IMR-90 (cell line): ENCODE data around the gene SLC25A19. TPM values are rescaled to one million over a fixed set of nuclear protein-coding genes. Genes with fewer than 3 reads are reported as not detected.

Experiments
- ATAC-seq: fragments of 200-7000 bp; cut with Tn5 transposase; 2 replicates; pipeline ENCODE4 v1.9.1; 2020; ENCODE audit warnings: low read depth, mild to moderate bottlenecking, moderate library complexity
- BruUV-seq: library from RNA; stranded (reverse); fragments of 400-500 nt; replicated peaks from 2 replicates; lab custom pipeline; 2021; lab: Mats Ljungman, UMichigan
- CTCF ChIA-PET: fragments of 300-600 bp; formaldehyde crosslinking; extraction: SDS; loops from one replicate; lab custom pipeline; 2021; ENCODE audit warnings: antibody characterized with exemption; lab: Yijun Ruan, JAX
- POLR2A ChIA-PET: fragments of 300-600 bp; sonication (Branson Sonifier 250); formaldehyde crosslinking; loops from one replicate; lab custom pipeline; 2022; ENCODE audit warnings: antibody characterized with exemption; ENCODE audit not compliant: unreplicated experiment; lab: Charles Lee
- DNase-seq: peaks from one replicate; pipeline ENCODE4 v3.0.0; 2013
- H2AFZ ChIP-seq: replicated peaks from 2 replicates; pipeline ENCODE3; 2013; ENCODE audit warnings: low read length, mild to moderate bottlenecking; ENCODE audit not compliant: poor library complexity
- H2AK5ac ChIP-seq: 2 replicates; pipeline ENCODE4 v1.6.1; 2013; ENCODE audit warnings: low read depth, low read length, inconsistent platforms
- H2AK9ac ChIP-seq: replicated peaks from 2 replicates; pipeline ENCODE3; 2013; ENCODE audit warnings: mild to moderate bottlenecking, low read depth, low read length, moderate library complexity; ENCODE audit not compliant: poor library complexity
- H2BK120ac ChIP-seq: 2 replicates; pipeline ENCODE4 v1.6.1; 2013; ENCODE audit warnings: low read depth, low read length, inconsistent platforms
- H2BK15ac ChIP-seq: 3 replicates; pipeline ENCODE4 v1.6.1; 2013; ENCODE audit warnings: low read depth, low read length, inconsistent platforms
- H2BK20ac ChIP-seq: 2 replicates; pipeline ENCODE4 v1.6.1; 2013; ENCODE audit warnings: low read depth, mild to moderate bottlenecking, inconsistent platforms, low read length, moderate library complexity
- H2BK5ac ChIP-seq: 2 replicates; pipeline ENCODE4 v1.6.1; 2013; ENCODE audit warnings: mild to moderate bottlenecking, low read depth, low read length, inconsistent platforms; ENCODE audit not compliant: poor library complexity, severe bottlenecking
- H3K14ac ChIP-seq: replicated peaks from 2 replicates; pipeline ENCODE4 v1.6.1; 2013; ENCODE audit warnings: low read depth, low read length, inconsistent platforms
- H3K18ac ChIP-seq: 2 replicates; pipeline ENCODE4 v1.6.1; 2013; ENCODE audit warnings: low read depth, low read length, control low read depth
- H3K23ac ChIP-seq: 2 replicates; pipeline ENCODE4 v1.6.1; 2013; ENCODE audit warnings: low read depth, low read length, inconsistent platforms
- H3K27ac ChIP-seq: 2 replicates; pipeline ENCODE4 v1.5.1; 2013; ENCODE audit warnings: mild to moderate bottlenecking, control low read depth, low read length; ENCODE audit not compliant: insufficient read depth
- H3K27me3 ChIP-seq: 2 replicates; pipeline ENCODE4 v1.6.1; 2013; ENCODE audit warnings: low read length; ENCODE audit not compliant: control insufficient read depth, insufficient read depth
- H3K36me3 ChIP-seq: 2 replicates; pipeline ENCODE4 v1.6.1; 2013; ENCODE audit warnings: low read length, mixed read lengths; ENCODE audit not compliant: control insufficient read depth, insufficient read depth
- H3K4ac ChIP-seq: 2 replicates; pipeline ENCODE4 v1.6.1; 2013; ENCODE audit warnings: low read depth, low read length, inconsistent platforms
- H3K4me1 ChIP-seq: 2 replicates; pipeline ENCODE4 v1.6.1; 2013; ENCODE audit warnings: low read length, mixed read lengths; ENCODE audit not compliant: control insufficient read depth, insufficient read depth
- H3K4me2 ChIP-seq: 2 replicates; pipeline ENCODE4 v1.6.1; 2013; ENCODE audit warnings: low read depth, mild to moderate bottlenecking, control low read depth, low read length, moderate library complexity
- H3K4me3 ChIP-seq: 2 replicates; pipeline ENCODE4 v1.5.1; 2013; ENCODE audit warnings: low read depth, mild to moderate bottlenecking, control low read depth, low read length, moderate library complexity; ENCODE audit not compliant: insufficient read depth
- H3K56ac ChIP-seq: 2 replicates; pipeline ENCODE4 v1.6.1; 2013; ENCODE audit warnings: low read length, inconsistent platforms; ENCODE audit not compliant: insufficient read depth; ENCODE audit errors: extremely low read depth
- H3K79me1 ChIP-seq, 2 experiments: 2 replicates each; pipeline ENCODE4 v1.6.1; 2013; ENCODE audit warnings: low read length in 2 of 2, inconsistent platforms in 1 of 2, low read depth in 1 of 2
- H3K9ac ChIP-seq: 2 replicates; pipeline ENCODE4 v1.6.1; 2013; ENCODE audit warnings: low read depth, low read length, control low read depth
- H3K9me1 ChIP-seq: 2 replicates; pipeline ENCODE4 v1.6.1; 2013; ENCODE audit warnings: low read length, inconsistent platforms; ENCODE audit not compliant: insufficient read depth
- H3K9me3 ChIP-seq: 2 replicates; pipeline ENCODE4 v1.6.1; 2013; ENCODE audit warnings: low read length; ENCODE audit not compliant: control insufficient read depth, insufficient read depth
- H4K20me1 ChIP-seq: 2 replicates; pipeline ENCODE4 v1.6.1; 2013; ENCODE audit warnings: low read length, inconsistent platforms; ENCODE audit not compliant: insufficient read depth
- H4K5ac ChIP-seq: 2 replicates; pipeline ENCODE4 v1.6.1; 2013; ENCODE audit warnings: mild to moderate bottlenecking, low read depth, low read length, control low read depth
- H4K8ac ChIP-seq, 2 experiments: 2 replicates each; pipeline ENCODE4 v1.6.1; 2013; ENCODE audit warnings: low read depth in 2 of 2, low read length in 2 of 2, control low read depth in 1 of 2, inconsistent platforms in 1 of 2
- H4K91ac ChIP-seq: 2 replicates; pipeline ENCODE4 v1.6.1; 2013; ENCODE audit warnings: low read depth, low read length, inconsistent platforms; ENCODE audit not compliant: insufficient read depth
- BHLHE40 ChIP-seq: fragments of 150-350 bp; IDR thresholded peaks from 2 replicates; pipeline ENCODE4 v1.6.1; 2016; ENCODE audit warnings: mild to moderate bottlenecking, low read depth, low read length
- CEBPB ChIP-seq: IDR thresholded peaks from 2 replicates; pipeline ENCODE4 v1.6.1; 2012; ENCODE audit warnings: low read depth, low read length, improper control_type of control experiment
- CHD1 ChIP-seq: IDR thresholded peaks from 2 replicates; pipeline ENCODE4 v1.6.1; 2012; ENCODE audit warnings: low read depth, low read length, improper control_type of control experiment
- CTCF ChIP-seq: conservative IDR thresholded peaks from 2 replicates; pipeline ENCODE4 v1.5.1; 2012; ENCODE audit warnings: mild to moderate bottlenecking, low read depth, low read length, improper control_type of control experiment
- ELK1 ChIP-seq: fragments of 150-350 bp; IDR thresholded peaks from 2 replicates; pipeline ENCODE4 v1.6.1; 2016; ENCODE audit warnings: low read depth, mild to moderate bottlenecking, low read length, moderate library complexity, borderline replicate concordance
- FOS ChIP-seq: fragments of 150-350 bp; IDR thresholded peaks from 2 replicates; pipeline ENCODE4 v1.6.1; 2016; ENCODE audit warnings: low read depth, low read length
- MAFK ChIP-seq: IDR thresholded peaks from 2 replicates; pipeline ENCODE4 v1.6.1; 2012; ENCODE audit warnings: low read depth, low read length, improper control_type of control experiment
- MXI1 ChIP-seq: IDR thresholded peaks from 2 replicates; pipeline ENCODE4 v1.6.1; 2012; ENCODE audit warnings: low read depth, mild to moderate bottlenecking, low read length, moderate library complexity, borderline replicate concordance
- POLR2A ChIP-seq: IDR thresholded peaks from 2 replicates; pipeline ENCODE4 v1.6.1; 2012; ENCODE audit warnings: mild to moderate bottlenecking, low read depth, low read length
- RAD21 ChIP-seq: IDR thresholded peaks from 2 replicates; pipeline ENCODE4 v1.6.1; 2012; ENCODE audit warnings: low read length, improper control_type of control experiment
- RCOR1 ChIP-seq: IDR thresholded peaks from 2 replicates; pipeline ENCODE4 v1.6.1; 2012; ENCODE audit warnings: mild to moderate bottlenecking, low read length, improper control_type of control experiment; ENCODE audit not compliant: insufficient replicate concordance
- SMC3 ChIP-seq: fragments of 150-350 bp; IDR thresholded peaks from 2 replicates; pipeline ENCODE4 v1.6.1; 2016; ENCODE audit warnings: low read depth, mild to moderate bottlenecking, antibody characterized with exemption, low read length, moderate library complexity
- USF2 ChIP-seq: fragments of 150-350 bp; IDR thresholded peaks from 2 replicates; pipeline ENCODE4 v1.6.1; 2017; ENCODE audit warnings: mild to moderate bottlenecking, antibody characterized with exemption, low read length, low read depth
- WGBS, 2 experiments: methylation state at CpG; one replicate each; pipeline versions ENCODE4 v1.1.5 to v1.1.7; 2013; ENCODE audit warnings: missing lambda C conversion rate in 2 of 2; ENCODE audit not compliant: insufficient read length in 1 of 2; ENCODE audit errors: extremely low coverage in 2 of 2; 5-methylcytosine and 5-hydroxymethylcytosine counted together
- dilution Hi-C: fragments of 300-500 bp; cut with HindIII; formaldehyde crosslinking; loops from one replicate; pipeline ENCODE4 v1.14.3; 2018; ENCODE audit warnings: low sequenced_read_pairs; ENCODE audit not compliant: unreplicated experiment
- in situ Hi-C: fragments of 300-500 bp; cut with MboI; formaldehyde crosslinking; loops from 3 replicates; pipeline ENCODE4 v1.14.3; 2019; ENCODE audit warnings: low sequenced_read_pairs, inconsistent platforms, mixed read lengths
- intact Hi-C: fragments of 100-400 bp; cut with micrococcal nuclease; formaldehyde crosslinking; loops from 2 replicates; pipeline ENCODE4 v1.10.0; 2022
- polyA plus RNA-seq, 3 experiments: library from polyadenylated mRNA; depleted of rRNA; stranded (reverse); fragments of >200 nt; gene quantifications; 2 replicates each; pipeline ENCODE4 v1.2.3, GENCODE V29; 2012; ENCODE audit warnings: low replicate concordance in 1 of 3
- total RNA-seq: library from RNA; depleted of rRNA; stranded (reverse); fragments of >200 nt; gene quantifications from 2 replicates; pipeline ENCODE4 v1.2.3, GENCODE V29; 2012

The SLC25A19 gene
- total and polyA plus RNA-seq, 2 of the 4 experiments (the other 2 are of a cell fraction), result 9.1 to 9.2 TPM

- Histone ChIP-seq H4K8ac (peak within 1 kb of the TSS; percentile 97), H4K5ac (peak within 1 kb of the TSS; percentile 89), H3K9me1 (peaks cover 7% of the 10 kb centered on the region), H2BK120ac (peak within 1 kb of the TSS; percentile 87), H3K4me2 (peak within 1 kb of the TSS; percentile 98), H3K18ac (peak within 1 kb of the TSS; percentile 89), H3K23ac (peak within 1 kb of the TSS; percentile 95), H4K91ac (peak within 1 kb of the TSS; percentile 95), H2BK20ac (peak within 1 kb of the TSS; percentile 70; the same call in 1 of the 2 replicates), H3K9ac (peak within 1 kb of the TSS; percentile 97), H3K27me3 (no peaks in the 10 kb centered on the region), H2AK9ac (peak within 1 kb of the TSS; percentile 94), H2BK5ac (peak within 1 kb of the TSS; percentile 93), H3K27ac (peak within 1 kb of the TSS; percentile 95), H2AK5ac (peak within 1 kb of the TSS; percentile 79), H3K4me1 (peaks cover 3% of the 10 kb centered on the region), H3K14ac (peak within 1 kb of the TSS; percentile 97), H3K9me3 (no peaks in the 10 kb centered on the region), H4K20me1 (peaks cover 22% of the 10 kb centered on the region; the same call in 1 of the 2 replicates), H2AFZ (peak within 1 kb of the TSS; percentile 94), H2BK15ac (peak within 1 kb of the TSS; percentile 95), H3K4me3 (peak within 1 kb of the TSS; percentile 91), H3K79me1 (peaks cover 37 to 48% of the 10 kb centered on the region in 2 experiments), H3K4ac (peak within 1 kb of the TSS; percentile 92), H3K36me3 (peaks cover 20% of the 10 kb centered on the region), H3K56ac (peak within 1 kb of the TSS; percentile 96)
- in situ Hi-C loops, result no loop called here
- WGBS, 2 experiments, result 1% methylated on average over 43 of the region's 69 CpGs; no CpG with 5 or more reads in 1 of the 2 experiments
- intact Hi-C loops, result no loop called here
- peak; percentile 98 for ATAC-seq
- ChIA-PET CTCF (interaction anchor here (1.2 to 3.2 kb wide), 2 partner anchors 10 to 148 kb away, joined by 5 to 18 read pairs; partner anchors contain the start of gene MIF4GD), POLR2A (interaction anchor here (0.6 to 1.5 kb wide), 3 partner anchors 10 to 220 kb away, joined by 3 to 7 read pairs (median 4); partner anchors contain the start of gene MIF4GD)
- BruUV-seq, result TSS peak; percentile 73
- DNase-seq, result peak; percentile 90
- dilution Hi-C loops, result no loop called here
- TF ChIP-seq CTCF, result no peak
- no peak for TF ChIP-seq FOS
- TF ChIP-seq CEBPB, result no peak
- TF ChIP-seq MAFK, result no peak
- peak; percentile 53 for TF ChIP-seq BHLHE40
- no peak for TF ChIP-seq RCOR1
- TF ChIP-seq USF2, result peak; percentile 48; the same call in 1 of the 2 replicates
- peak; percentile 85 for TF ChIP-seq MXI1
- no peak for TF ChIP-seq SMC3
- TF ChIP-seq RAD21, result no peak
- peak; percentile 89 for TF ChIP-seq POLR2A
- TF ChIP-seq CHD1, result no peak
- TF ChIP-seq ELK1, result no peak
These were observed 27.7 kb downstream of the SLC25A19 start, which contains the start of the genes GGA3 and MRPS7 for GRCh38 chr17:75261336-75262111. TSS of gene GGA3 (minus strand) at chr17:75261606. CDS start at chr17:75261587, 19 bp downstream. TSS of gene MRPS7 (plus strand) at chr17:75261879. CDS start at chr17:75261901, 22 bp downstream.
